Coronary artery (tissue), 2 donors: Measurements from ENCODE around the gene ESYT2.

Experiments
- DNase-seq: peaks from one replicate; pipeline ENCODE4 v3.0.0-alpha.2; 2017; ENCODE audit warnings: low spot score
- H3K27ac ChIP-seq, 2 donors: fragments of 200-600 bp; sonication (generic); one replicate each; pipeline ENCODE4 v1.5.1; 2016 to 2019
- H3K4me3 ChIP-seq: fragments of 200-600 bp; sonication (generic); 2 replicates; pipeline ENCODE4 v1.5.1; 2016; ENCODE audit warnings: mild to moderate bottlenecking, moderate library complexity
- TF ChIP-seq, protein P1 (sequence below): fragments of 200-600 bp; sonication (generic); IDR thresholded peaks from one replicate; pipeline ENCODE4 v1.5.1; 2019; ENCODE audit warnings: antibody characterized with exemption

The ESYT2 gene

GRCh38 chr7:158821171-158822031 is 7.9 kb downstream of the ESYT2 start:
- DNase-seq, result no peak
- Histone ChIP-seq H3K27ac (peak overlapping the region; percentile 55 to 94), H3K4me3 (peak overlapping the region; percentile 45)
- TF ChIP-seq, protein P1, sequence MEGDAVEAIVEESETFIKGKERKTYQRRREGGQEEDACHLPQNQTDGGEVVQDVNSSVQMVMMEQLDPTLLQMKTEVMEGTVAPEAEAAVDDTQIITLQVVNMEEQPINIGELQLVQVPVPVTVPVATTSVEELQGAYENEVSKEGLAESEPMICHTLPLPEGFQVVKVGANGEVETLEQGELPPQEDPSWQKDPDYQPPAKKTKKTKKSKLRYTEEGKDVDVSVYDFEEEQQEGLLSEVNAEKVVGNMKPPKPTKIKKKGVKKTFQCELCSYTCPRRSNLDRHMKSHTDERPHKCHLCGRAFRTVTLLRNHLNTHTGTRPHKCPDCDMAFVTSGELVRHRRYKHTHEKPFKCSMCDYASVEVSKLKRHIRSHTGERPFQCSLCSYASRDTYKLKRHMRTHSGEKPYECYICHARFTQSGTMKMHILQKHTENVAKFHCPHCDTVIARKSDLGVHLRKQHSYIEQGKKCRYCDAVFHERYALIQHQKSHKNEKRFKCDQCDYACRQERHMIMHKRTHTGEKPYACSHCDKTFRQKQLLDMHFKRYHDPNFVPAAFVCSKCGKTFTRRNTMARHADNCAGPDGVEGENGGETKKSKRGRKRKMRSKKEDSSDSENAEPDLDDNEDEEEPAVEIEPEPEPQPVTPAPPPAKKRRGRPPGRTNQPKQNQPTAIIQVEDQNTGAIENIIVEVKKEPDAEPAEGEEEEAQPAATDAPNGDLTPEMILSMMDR, result no peak

DNA sequence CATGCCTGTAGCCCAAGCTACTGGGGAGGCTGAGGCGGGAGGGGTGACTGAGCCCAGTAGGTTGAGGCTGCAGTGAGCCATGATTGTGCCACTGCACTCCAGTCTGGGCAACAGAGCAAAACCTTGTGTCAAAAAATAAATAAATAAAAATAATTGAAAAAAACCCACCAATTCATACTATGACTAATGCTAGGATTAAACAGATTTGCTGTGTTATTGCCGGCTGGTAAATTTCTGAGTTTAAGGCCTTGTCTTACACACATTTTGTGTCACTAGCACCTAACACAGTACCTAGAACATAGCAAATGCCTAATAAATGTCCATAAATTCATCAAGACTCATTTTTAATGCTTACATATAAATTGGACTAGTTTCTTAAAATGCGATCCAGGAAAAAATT is 8.7 kb downstream of the ESYT2 start:
- peak overlapping the region; percentile 55 to 61 for H3K27ac ChIP-seq
- no peak overlapping the region for H3K4me3 ChIP-seq
- TF ChIP-seq, protein P1, result no peak
- DNase-seq, result no peak

GRCh38 chr7:158819571-158820203 is 9.6 kb downstream of the ESYT2 start:
- Histone ChIP-seq H3K27ac (peak overlapping the region; percentile 89 to 97), H3K4me3 (no peak overlapping the region)
- DNase-seq, result no peak
- TF ChIP-seq, protein P1, result no peak

DNA sequence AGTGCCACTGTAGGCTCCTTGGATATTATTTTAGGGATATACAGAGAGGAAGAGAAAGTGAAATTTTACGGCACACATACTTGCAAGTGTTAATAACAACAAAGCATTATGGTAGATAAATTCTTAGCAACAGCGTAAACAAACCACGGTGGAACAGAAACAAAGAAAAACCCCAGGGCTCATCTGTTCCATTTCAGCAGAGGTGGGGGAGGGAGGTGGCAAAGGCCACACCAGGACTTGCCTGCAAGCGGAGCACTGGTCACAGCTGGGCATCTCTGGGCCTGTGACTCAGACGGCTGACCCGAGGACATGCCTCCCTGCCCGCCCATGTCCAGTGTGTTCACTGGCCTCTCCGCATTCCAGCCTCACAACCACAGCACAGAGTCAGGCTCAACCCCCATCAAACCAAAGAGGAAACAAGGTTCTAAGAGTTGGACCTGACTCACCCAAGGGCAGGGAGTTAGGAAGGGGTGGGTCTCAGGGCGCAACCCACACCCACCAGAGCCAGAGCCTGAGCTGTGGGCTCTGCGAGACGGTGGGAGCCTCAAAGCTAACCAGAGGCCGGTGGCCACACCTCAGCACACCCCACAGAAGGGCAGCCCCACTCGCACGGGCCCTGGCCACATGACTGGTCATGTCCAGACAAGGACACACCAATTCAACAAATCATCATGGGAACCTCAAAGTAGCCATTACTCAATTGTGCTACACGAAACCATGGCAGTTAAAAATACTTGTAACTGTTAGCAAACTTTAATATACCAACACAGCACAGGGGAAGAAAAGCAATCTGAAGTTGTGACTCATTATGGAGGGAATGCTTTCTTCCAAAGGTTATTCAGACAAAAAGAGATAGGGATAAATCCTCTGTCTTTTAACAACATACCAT is 10.7 kb downstream of the ESYT2 start:
- DNase-seq, result peak; percentile 98
- TF ChIP-seq, protein P1, result no peak
- peak overlapping the region; percentile 89 to 97 for H3K27ac ChIP-seq
- H3K4me3 ChIP-seq, result peak overlapping the region; percentile 65

DNA sequence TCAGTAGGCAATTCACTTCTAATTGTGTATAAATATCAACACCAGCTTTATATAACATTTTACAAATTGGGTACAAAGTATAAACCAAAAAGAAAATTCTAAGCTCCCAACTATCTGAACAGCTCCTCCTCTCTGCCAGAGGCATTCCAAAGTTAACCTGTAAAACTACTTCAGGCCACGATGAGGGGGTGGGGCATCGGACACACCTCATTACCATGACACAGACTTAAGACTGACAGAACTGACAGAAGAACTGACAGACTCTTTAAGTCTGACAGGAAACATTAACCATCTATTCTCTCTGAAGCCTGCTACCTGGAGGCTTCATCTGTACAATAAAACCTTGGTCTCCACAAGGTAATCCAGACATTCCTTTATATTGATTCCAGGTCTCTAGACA is 12.3 kb downstream of the ESYT2 start:
- peak overlapping the region; percentile 69 to 97 for H3K27ac ChIP-seq
- no peak overlapping the region for H3K4me3 ChIP-seq
- DNase-seq, result no peak
- TF ChIP-seq, protein P1, result no peak

DNA sequence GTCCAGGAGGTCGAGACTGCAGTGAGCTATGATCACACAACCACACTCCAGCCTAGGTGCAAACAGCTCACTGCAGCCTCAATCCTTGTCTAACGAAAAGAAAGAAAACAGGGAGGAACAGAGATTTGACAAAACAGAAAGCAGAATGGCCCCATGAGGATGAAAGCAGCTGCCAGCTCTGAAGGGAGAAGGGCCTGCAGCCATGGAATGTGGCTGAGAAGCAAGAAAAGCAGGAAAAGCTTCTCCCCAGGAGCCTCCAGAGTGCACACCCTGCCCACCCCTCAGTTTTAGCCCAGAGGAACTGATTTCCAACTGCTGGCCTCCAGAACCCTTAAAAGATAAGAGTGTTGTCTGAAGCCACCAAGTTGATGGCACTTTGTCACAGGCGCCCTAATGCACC is 13.0 kb downstream of the ESYT2 start:
- TF ChIP-seq, protein P1, result no peak
- Histone ChIP-seq H3K27ac (peak overlapping the region; percentile 69 to 97), H3K4me3 (peak overlapping the region; percentile 7)
- no peak for DNase-seq
